ENCODE measurements around the gene ALG2.

- TF ChIP-seq, protein P1, sequence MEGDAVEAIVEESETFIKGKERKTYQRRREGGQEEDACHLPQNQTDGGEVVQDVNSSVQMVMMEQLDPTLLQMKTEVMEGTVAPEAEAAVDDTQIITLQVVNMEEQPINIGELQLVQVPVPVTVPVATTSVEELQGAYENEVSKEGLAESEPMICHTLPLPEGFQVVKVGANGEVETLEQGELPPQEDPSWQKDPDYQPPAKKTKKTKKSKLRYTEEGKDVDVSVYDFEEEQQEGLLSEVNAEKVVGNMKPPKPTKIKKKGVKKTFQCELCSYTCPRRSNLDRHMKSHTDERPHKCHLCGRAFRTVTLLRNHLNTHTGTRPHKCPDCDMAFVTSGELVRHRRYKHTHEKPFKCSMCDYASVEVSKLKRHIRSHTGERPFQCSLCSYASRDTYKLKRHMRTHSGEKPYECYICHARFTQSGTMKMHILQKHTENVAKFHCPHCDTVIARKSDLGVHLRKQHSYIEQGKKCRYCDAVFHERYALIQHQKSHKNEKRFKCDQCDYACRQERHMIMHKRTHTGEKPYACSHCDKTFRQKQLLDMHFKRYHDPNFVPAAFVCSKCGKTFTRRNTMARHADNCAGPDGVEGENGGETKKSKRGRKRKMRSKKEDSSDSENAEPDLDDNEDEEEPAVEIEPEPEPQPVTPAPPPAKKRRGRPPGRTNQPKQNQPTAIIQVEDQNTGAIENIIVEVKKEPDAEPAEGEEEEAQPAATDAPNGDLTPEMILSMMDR (IDR thresholded peaks at IDR 0.05), result no peak
- TF ChIP-seq POLR2A (IDR thresholded peaks at IDR 0.05), result no peak
Observed at GRCh38 chr9:99210572-99210971, 11.2 kb downstream of the ALG2 start.
